NAMALWA (cell line): ENCODE data around the gene GLYATL1B.
"Not testable (repeated sequence)": the region's sequence is repeated elsewhere in the genome, so short reads cannot be mapped to it uniquely, and the experiment has no call there.

Experiments used
- DNase-seq: peaks from one replicate; pipeline ENCODE4 v3.0.0-alpha.2; 2015; ENCODE audit warnings: low spot score

The GLYATL1B gene

GRCh38 chr11:59086007-59086406, at the start of gene GLYATL1B:
Gene GLYATL1B, plus strand, starts transcription at chr11:59086307. Its CDS starts 0 bp downstream, at chr11:59086307.
- DNase-seq: not testable (repeated sequence)

- DNase-seq: not testable (repeated sequence)
Observed at GRCh38 chr11:59036542-59036941, 49.6 kb upstream of the GLYATL1B start.

DNA sequence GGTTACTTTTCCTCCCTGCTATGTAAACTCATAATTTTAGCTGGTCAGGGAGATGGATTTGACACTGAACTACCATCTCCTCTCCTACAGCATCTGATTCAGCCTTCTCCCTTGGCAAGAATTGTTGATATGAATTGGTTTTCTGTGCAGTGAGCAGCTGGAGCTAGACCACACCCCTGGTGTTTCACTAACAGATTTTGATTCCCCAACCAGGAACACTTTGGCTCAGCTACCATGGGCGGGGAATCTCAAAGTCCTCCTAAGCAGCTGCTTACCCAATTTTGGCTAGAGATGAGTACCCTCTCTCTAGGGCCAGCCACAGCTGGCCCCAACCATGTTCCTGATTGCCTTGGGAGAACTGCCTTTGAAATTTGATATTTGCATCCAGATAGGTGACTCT, 48.7 kb upstream of the GLYATL1B start:
- not testable (repeated sequence) for DNase-seq

GRCh38 chr11:59040607-59041006, 45.5 kb upstream of the GLYATL1B start:
- no peak for DNase-seq

DNA sequence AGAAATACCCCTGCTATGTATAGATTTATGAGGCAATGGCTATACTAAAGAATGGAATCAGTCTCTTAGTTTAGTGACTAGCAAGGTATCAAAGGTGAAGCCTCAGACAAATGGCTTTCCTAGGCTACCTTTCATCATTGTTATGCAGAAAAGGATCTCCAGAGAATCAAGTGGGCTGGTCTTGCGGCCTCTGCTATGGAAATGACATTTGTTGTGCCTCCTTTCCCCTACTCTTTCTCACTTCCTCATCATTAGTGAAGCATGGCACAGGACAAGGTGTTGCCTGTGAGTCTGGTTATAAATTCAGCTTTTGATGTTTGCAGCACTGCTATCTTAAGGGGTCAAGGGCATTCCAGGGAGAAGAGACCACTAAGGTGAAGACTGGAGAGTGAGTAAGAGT, 34.7 kb upstream of the GLYATL1B start:
- DNase-seq: not testable (repeated sequence)

- DNase-seq: not testable (repeated sequence)
Observed at GRCh38 chr11:59052355-59052754, 33.8 kb upstream of the GLYATL1B start.

DNA sequence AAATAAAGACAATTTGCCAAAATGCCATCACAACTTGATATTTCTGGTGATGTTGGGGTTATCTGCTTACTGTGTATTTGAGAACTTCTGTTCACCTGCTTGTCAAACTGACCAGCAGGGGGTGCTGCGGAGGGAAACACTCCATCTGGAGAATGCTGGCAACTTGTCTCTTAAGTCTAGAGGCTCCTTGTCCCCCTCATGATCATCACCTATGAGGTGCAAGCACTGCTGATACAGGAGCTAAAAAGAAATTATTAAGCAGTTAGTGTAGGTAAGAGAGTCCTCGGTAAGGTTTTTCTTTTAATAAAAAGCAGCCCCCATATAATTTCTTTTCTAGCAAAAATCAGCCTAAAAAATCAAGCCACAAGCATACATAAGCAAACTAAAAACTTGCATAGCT, 32.7 kb upstream of the GLYATL1B start:
- DNase-seq: peak; percentile 84

GRCh38 chr11:59058120-59059033, 27.7 kb upstream of the GLYATL1B start:
- DNase-seq: peak; percentile 97

GRCh38 chr11:59060096-59060495, 26.0 kb upstream of the GLYATL1B start:
- DNase-seq: not testable (repeated sequence)

DNA sequence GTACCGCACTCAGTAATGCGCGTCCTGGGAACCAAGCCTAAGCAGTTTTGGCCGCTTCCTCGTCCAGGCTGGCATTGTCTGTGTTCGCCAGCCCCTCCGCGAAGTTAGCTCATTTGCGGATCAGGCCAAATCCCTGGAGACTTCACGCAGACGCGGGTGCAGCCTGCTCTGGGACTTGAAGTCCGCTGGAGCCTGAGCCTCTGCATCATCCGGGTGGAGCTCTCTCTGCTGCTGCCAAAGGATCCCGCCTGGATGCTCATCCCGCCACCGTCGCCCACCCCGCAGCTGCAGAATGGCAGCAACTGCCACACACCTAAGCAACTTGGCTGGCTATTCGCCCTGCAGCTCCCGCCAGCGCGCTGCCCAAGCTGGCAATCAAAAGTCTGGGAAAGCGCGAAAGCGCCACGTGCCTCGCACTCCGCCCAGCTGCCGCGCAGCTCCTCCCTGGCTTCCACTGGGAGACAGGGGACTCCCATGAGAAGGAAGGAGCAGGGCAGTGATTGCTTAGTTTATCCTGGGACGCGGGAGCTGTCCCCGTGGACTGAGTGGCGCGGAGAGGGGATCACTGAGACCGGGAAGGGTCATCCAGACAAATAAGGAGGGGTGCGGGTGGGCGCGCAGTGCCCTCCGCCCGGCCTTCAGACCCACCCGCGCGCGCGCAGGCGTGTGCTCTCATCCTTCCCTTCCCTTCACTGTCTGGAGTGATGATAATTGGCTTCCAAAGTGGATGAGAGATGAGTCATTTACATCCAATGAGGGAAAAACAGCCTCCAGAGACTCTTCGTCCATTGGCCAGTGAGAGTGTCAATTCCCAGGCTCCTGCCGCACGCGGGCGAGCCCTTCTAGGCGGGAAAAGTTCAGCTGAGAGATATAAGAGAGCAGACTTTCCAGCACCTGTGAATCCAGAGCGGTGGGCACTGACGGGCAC, 23.2 kb upstream of the GLYATL1B start:
- DNase-seq: no peak

DNA sequence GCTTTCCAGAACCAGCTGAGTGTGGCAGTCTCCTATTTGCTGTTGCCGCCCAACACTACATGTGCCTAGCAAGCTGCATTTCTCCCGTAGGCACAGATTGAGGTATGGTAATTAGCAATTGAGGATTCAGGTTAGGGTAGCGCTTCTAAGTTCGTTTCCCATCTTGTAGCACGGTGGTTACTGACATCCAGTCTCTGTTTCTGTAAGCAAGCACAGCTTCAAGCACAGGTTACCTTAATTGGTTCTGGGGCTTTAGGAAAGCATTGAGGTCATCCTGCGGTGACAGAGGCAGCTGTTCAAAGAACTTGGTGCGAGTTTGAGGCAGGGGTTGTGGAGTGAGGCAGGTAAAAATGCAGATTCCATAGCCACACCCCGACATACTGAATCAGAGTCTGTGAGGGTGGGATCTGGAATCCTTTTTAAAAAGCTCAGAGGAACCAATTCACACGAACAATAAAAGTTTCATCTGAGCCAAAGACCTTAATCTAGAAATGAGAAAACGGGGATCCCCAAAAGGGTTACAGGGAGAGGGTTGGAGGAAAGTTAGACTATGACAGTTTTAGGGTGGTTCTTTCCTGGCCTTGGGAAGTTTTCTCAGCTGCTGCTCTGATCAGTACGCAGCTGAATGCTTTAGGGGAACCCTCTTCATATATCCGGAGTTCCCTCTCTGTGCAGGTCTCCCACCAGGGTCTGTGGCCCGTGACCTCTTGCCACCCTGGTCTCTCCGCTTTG, 21.9 kb upstream of the GLYATL1B start:
- DNase-seq: not testable (repeated sequence)

- DNase-seq: no peak
Observed at GRCh38 chr11:59069087-59069486, 17.0 kb upstream of the GLYATL1B start.

DNA sequence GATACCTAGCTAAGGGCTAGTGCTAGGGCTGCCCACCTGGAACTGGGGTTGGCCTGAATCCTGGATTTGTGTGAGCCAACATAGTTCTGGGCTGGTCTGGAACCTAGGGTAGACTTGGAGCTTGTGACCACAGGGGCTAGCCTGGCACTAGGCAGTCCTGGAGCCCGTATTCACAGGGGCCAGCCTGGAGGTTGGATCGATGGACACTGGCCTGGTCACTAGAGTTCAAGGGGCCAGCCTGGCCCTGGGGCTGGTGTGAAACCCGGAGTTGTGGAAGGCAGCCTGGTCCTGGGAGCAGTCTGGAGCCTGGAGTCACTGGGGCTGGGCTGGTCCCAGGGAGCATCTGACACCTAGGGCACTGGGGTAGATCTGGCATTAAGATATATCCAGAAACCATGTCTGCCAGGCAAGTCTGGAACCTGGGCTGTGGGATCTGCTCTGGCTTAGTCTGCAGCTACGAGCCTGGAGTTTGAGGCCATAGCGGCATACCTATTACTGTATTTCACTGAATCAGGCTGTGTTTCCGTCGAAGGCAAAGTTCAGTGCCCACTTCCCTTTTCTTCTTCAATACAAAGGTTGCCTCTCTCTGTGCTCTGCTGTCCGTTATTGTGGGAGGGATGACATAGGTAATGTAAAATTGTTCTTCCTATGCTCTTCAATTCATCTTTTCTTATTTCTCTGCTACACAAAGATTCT, 9.1 kb upstream of the GLYATL1B start:
- peak; percentile 54 for DNase-seq

DNA sequence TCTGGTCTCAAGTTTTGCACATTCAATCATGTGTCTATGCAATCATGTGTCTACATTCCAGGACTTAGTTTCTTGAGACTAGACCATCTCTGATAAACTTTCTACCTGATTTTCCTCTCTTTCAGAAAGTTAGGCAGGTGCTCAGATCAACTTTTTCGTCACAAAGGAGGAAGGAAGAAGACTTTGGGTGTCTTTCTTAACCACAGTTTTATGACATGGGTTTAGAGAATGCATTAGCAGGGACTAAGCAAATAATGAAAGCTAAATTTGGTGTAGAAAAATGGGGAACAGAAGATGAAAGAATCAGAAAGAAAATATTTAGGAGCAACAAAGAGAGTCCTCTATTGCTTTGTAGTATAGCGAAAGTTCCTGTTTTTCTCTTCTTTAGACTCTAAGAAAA, 7.7 kb upstream of the GLYATL1B start:
- DNase-seq: peak; percentile 28

DNA sequence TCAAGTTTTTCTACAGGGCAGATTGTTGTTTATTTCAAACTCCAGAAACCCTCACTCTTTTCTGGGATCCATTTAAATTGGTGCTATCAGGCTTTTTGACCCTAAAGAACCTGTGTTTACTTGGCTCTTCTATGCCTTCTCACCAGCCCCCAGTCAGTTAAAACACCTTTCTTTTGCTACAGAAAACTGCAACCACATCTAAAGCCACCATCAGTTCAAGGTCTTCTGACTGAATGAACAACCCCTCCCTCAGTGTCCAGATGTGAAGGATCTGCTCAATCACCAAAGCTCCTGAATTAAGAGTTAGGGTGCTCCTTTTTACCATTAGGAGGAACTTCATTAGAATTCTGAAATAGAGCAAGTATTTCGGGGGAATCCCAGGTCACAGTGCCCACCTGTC, 7.0 kb upstream of the GLYATL1B start:
- no peak for DNase-seq

DNA sequence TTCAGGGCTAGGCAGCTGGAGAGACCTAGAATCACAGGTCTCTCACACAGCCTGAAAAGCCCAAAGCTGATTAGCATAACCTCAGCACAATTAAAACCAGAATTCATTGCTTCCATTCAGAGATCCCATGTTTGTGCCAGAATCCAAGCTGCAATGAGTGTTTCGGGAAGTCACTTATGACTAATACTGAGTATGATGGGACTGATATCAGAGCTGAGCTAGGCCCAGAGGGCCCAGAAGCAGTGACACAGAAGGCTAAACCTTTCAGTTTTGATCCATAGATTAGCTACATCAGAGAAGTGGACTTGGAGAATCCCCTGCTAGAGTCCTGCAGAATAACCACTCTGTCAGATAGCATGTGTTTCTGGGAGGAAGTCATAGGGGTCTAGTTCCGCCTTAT, 5.7 kb upstream of the GLYATL1B start:
- not testable (repeated sequence) for DNase-seq

GRCh38 chr11:59081430-59082020, 4.6 kb upstream of the GLYATL1B start:
- not testable (repeated sequence) for DNase-seq

DNA sequence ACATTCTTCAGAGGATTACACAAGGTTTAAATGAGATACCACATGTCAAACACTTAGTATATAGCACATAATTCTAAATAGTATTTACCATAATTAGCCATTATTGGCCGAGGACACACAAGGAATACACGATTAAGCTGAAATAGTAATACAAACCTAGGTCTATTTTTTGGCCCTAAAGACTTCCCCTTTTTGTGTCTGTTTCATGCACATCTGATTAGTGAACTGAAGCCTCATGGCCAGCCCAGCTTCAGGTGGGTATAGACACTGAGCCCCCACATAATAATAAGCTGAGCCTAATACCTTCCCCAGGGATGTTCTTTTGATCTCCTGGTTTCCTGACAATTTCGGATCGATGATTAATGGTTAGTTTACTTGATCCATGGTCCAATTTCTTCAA, 2.1 kb downstream of the GLYATL1B start:
- peak; percentile 55 for DNase-seq

DNA sequence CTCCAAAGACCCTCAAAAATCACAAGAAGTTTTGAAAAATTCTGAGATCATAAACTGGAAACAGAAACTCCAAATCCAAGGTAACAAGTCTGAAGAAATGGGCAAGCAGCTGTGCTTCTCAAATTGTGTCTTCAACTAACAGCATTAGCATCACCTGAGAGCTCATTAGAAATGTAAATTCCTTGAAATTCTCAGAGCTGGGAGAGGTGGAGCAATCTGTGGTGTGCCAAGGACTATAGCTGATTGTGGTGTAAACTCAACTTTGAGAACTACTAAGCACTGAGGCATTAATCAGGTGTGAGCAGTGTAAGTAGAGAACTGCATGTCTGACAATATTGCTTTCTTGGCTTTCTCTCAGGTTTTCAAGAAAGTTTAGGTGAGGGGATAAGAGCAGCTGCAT, 7.5 kb downstream of the GLYATL1B start:
- DNase-seq: not testable (repeated sequence)

- peak; percentile 30 for DNase-seq
Observed at GRCh38 chr11:59095225-59095624, 9.1 kb downstream of the GLYATL1B start.
